WTC11 (cell line): ENCODE results near the gene EEFSEC. TPM values are rescaled to one million over a fixed set of nuclear protein-coding genes. Genes with fewer than 3 reads are reported as not detected.

ENCODE experiments used
- ATAC-seq: fragments of 200-7000 bp; cut with Tn5 transposase; 2 replicates; pipeline ENCODE4 v1.10.0; 2021; ENCODE audit warnings: mild to moderate bottlenecking, moderate library complexity
- CTCF ChIA-PET: fragments of 300-600 bp; sonication (Branson Sonifier 250); formaldehyde crosslinking; loops from one replicate; lab custom pipeline; 2021; ENCODE audit warnings: antibody characterized with exemption; lab: Charles Lee
- POLR2A ChIA-PET: fragments of 350-600 bp; sonication (Branson Sonifier 250); formaldehyde crosslinking; loops from one replicate; lab custom pipeline; 2021; ENCODE audit warnings: antibody characterized with exemption; lab: Charles Lee
- DNase-seq: peaks from one replicate; pipeline ENCODE4 v3.0.0; 2021; ENCODE audit warnings: low spot score
- H3K27ac Mint-ChIP-seq: 2 replicates; pipeline ENCODE4 v1.8.0; 2021; ENCODE audit warnings: mixed read lengths
- H3K27me3 Mint-ChIP-seq: 2 replicates; pipeline ENCODE4 v1.8.0; 2021; ENCODE audit warnings: low read depth, mild to moderate bottlenecking, moderate library complexity, mixed read lengths
- H3K36me3 Mint-ChIP-seq: 2 replicates; pipeline ENCODE4 v1.8.0; 2021; ENCODE audit warnings: mixed read lengths
- H3K4me1 Mint-ChIP-seq: 2 replicates; pipeline ENCODE4 v1.8.0; 2022; ENCODE audit warnings: mixed read lengths
- H3K4me3 Mint-ChIP-seq: 2 replicates; pipeline ENCODE4 v1.8.0; 2021; ENCODE audit warnings: mild to moderate bottlenecking, moderate library complexity, mixed read lengths
- H3K9me3 Mint-ChIP-seq: 2 replicates; pipeline ENCODE4 v1.8.0; 2021; ENCODE audit warnings: mixed read lengths
- CREM ChIP-seq: sonication (generic); formaldehyde crosslinking; IDR thresholded peaks from 2 replicates; pipeline ENCODE4 v1.8.1; 2022; ENCODE audit warnings: mild to moderate bottlenecking, missing genetic modification reagents, moderate library complexity
- EMX1 ChIP-seq: fragments of 250-450 bp; sonication (Bioruptor Pico); IDR thresholded peaks from 2 replicates; pipeline ENCODE4 v1.8.0; 2021; ENCODE audit warnings: mild to moderate bottlenecking
- ETV6 ChIP-seq: sonication (generic); formaldehyde crosslinking; IDR thresholded peaks from 2 replicates; pipeline ENCODE4 v1.8.1; 2022; ENCODE audit warnings: mild to moderate bottlenecking, missing genetic modification reagents
- NR1H2 ChIP-seq: sonication (generic); formaldehyde crosslinking; IDR thresholded peaks from 2 replicates; pipeline ENCODE4 v1.9.0; 2021; ENCODE audit warnings: mild to moderate bottlenecking, moderate library complexity, missing genetic modification reagents
- ZNF121 ChIP-seq: sonication (generic); formaldehyde crosslinking; IDR thresholded peaks from 2 replicates; pipeline ENCODE4 v1.8.0; 2023; ENCODE audit warnings: missing genetic modification reagents
- ZNF512 ChIP-seq: sonication (generic); formaldehyde crosslinking; IDR thresholded peaks from 2 replicates; pipeline ENCODE4 v1.8.1; 2022; ENCODE audit warnings: missing genetic modification reagents, borderline replicate concordance
- ZSCAN18 ChIP-seq: fragments of 250-450 bp; sonication (Bioruptor Pico); IDR thresholded peaks from 2 replicates; pipeline ENCODE4 v2.1.2; 2022; ENCODE audit warnings: mild to moderate bottlenecking, moderate library complexity
- total RNA-seq: library from RNA; stranded (reverse); gene quantifications from 3 replicates; pipeline ENCODE4 v1.2.3, GENCODE V29; 2021
- TF ChIP-seq, protein P1 (sequence below): fragments of 200-600 bp; IDR thresholded peaks from 2 replicates; pipeline ENCODE4 v1.8.0; 2022; ENCODE audit warnings: antibody characterized with exemption
- TF ChIP-seq, protein P2 (sequence below): sonication (generic); formaldehyde crosslinking; IDR thresholded peaks from 2 replicates; pipeline ENCODE4 v1.8.1; 2022; ENCODE audit warnings: mild to moderate bottlenecking, moderate library complexity, missing genetic modification reagents
- TF ChIP-seq, protein P3 (sequence below): sonication (generic); formaldehyde crosslinking; conservative IDR thresholded peaks from 2 replicates; pipeline ENCODE4 v1.8.1; 2023; ENCODE audit warnings: mild to moderate bottlenecking, low read depth, missing genetic modification reagents, moderate library complexity

EEFSEC gene
- total RNA-seq, 1 experiment from 2014 or later: 13.7 TPM

DNA sequence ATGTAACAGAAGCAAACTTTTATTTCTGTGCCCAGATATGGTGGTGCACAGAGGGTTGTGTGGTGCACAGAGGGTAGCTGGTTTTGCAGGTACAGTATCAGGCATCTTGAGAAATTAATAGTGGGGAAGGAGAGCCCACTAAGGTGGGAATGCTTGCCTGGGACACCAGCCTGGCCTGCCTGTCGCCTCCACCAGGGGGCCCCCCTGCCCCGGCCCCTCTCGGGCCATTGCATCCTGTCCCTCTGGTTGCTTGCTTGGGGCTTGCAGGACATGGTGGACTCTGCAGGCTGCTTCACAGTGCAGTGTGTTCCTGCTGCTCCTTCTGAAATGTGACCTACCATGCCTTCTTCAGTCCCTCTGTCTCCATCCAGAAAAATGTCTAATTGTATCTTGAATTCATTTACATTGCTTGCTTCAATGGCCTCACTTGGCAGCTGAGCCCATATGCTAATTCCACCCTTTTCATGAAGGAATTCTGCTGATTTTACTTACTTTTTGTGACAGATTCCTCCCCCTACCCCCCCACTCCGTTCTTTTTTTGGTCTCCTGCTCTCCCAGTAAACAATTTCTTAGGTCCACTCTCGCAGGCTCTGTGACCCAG is 73.6 kb downstream of the EEFSEC start:
- DNase-seq: peak; percentile 78
- TF ChIP-seq NR1H2 (CRISPR knock-in tag) (no peak), ZNF121 (CRISPR knock-in tag) (peak; percentile 61; the same call in 1 of the 2 replicates)
- TF ChIP-seq, protein P1, sequence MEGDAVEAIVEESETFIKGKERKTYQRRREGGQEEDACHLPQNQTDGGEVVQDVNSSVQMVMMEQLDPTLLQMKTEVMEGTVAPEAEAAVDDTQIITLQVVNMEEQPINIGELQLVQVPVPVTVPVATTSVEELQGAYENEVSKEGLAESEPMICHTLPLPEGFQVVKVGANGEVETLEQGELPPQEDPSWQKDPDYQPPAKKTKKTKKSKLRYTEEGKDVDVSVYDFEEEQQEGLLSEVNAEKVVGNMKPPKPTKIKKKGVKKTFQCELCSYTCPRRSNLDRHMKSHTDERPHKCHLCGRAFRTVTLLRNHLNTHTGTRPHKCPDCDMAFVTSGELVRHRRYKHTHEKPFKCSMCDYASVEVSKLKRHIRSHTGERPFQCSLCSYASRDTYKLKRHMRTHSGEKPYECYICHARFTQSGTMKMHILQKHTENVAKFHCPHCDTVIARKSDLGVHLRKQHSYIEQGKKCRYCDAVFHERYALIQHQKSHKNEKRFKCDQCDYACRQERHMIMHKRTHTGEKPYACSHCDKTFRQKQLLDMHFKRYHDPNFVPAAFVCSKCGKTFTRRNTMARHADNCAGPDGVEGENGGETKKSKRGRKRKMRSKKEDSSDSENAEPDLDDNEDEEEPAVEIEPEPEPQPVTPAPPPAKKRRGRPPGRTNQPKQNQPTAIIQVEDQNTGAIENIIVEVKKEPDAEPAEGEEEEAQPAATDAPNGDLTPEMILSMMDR: peak; percentile 83
- Mint-ChIP-seq H3K27ac (no peak overlapping the region), H3K36me3 (peaks cover 22% of the 10 kb centered on the region), H3K27me3 (no peaks in the 10 kb centered on the region), H3K4me3 (no peak overlapping the region), H3K9me3 (peaks cover 22% of the 10 kb centered on the region), H3K4me1 (peaks cover 34% of the 10 kb centered on the region)
- ATAC-seq: peak; percentile 93
- POLR2A ChIA-PET: interaction anchor here (0.9 kb wide), 1 partner anchor 29 kb away, joined by 3 read pairs; no protein-coding TSS in a partner anchor
- CTCF ChIA-PET: interaction anchor here (0.7 to 2.9 kb wide), 37 partner anchors 9 to 358 kb away, joined by 3 to 52 read pairs (median 4); partner anchors contain the start of genes EEFSEC and RUVBL1

GRCh38 chr3:128227507-128227906 is 74.2 kb downstream of the EEFSEC start:
- CTCF ChIA-PET: interaction anchor here (0.8 to 2.9 kb wide), 14 partner anchors 10 to 270 kb away, joined by 3 to 52 read pairs (median 6); partner anchors contain the start of gene EEFSEC
- no peak overlapping the region for H3K4me3 Mint-ChIP-seq
- POLR2A ChIA-PET: no interaction called here
- DNase-seq: no peak
- peaks cover 37% of the 10 kb centered on the region for H3K4me1 Mint-ChIP-seq
- H3K27me3 Mint-ChIP-seq: no peaks in the 10 kb centered on the region
- no peak for ATAC-seq
- peaks cover 20% of the 10 kb centered on the region for H3K9me3 Mint-ChIP-seq
- no peak overlapping the region for H3K27ac Mint-ChIP-seq
- H3K36me3 Mint-ChIP-seq: peaks cover 17% of the 10 kb centered on the region
- TF ChIP-seq, protein P2, sequence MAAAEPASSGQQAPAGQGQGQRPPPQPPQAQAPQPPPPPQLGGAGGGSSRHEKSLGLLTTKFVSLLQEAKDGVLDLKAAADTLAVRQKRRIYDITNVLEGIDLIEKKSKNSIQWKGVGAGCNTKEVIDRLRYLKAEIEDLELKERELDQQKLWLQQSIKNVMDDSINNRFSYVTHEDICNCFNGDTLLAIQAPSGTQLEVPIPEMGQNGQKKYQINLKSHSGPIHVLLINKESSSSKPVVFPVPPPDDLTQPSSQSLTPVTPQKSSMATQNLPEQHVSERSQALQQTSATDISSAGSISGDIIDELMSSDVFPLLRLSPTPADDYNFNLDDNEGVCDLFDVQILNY: no peak
- no peak for TF ChIP-seq ZSCAN18 (CRISPR knock-in tag)

DNA sequence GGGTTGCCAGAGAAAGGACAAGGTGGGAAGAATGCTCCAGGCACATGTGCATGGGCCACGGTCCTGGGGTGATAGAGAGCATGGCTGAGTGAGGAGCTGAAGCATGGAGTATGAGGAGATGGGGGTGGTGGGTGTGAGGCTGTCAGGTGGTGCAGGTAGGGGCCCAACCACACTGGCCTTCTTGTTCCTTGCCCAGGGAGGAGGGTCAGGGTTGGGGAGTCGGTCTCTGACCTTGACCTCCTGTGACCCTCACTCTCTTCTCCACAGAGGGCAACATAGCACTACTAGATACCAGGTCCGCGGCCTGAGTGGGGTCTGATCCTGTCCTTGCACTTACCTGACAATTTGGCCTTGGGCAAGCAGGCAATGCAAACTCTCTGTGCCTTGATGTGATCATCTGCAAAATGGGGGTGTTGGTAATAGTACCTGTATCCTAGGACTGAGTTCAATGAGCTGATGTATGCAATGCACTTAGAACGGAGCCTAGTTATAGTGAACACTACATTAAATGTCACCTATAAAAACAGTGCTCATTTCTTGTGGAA is 75.2 kb downstream of the EEFSEC start:
- H3K9me3 Mint-ChIP-seq: peaks cover 10% of the 10 kb centered on the region
- ATAC-seq: no peak
- H3K36me3 Mint-ChIP-seq: peaks cover 8% of the 10 kb centered on the region

More for the DNA sequence above, 75.2 kb downstream of the EEFSEC start:
- H3K27me3 Mint-ChIP-seq: no peaks in the 10 kb centered on the region
- CTCF ChIA-PET: no interaction called here
- no peak overlapping the region for H3K4me3 Mint-ChIP-seq
- H3K4me1 Mint-ChIP-seq: peaks cover 37% of the 10 kb centered on the region
- POLR2A ChIA-PET: no interaction called here
- TF ChIP-seq ETV6 (CRISPR knock-in tag): no peak
- TF ChIP-seq ZNF512: no peak
- TF ChIP-seq EMX1 (CRISPR knock-in tag): no peak
- TF ChIP-seq CREM (CRISPR knock-in tag): no peak
- TF ChIP-seq, protein P3, sequence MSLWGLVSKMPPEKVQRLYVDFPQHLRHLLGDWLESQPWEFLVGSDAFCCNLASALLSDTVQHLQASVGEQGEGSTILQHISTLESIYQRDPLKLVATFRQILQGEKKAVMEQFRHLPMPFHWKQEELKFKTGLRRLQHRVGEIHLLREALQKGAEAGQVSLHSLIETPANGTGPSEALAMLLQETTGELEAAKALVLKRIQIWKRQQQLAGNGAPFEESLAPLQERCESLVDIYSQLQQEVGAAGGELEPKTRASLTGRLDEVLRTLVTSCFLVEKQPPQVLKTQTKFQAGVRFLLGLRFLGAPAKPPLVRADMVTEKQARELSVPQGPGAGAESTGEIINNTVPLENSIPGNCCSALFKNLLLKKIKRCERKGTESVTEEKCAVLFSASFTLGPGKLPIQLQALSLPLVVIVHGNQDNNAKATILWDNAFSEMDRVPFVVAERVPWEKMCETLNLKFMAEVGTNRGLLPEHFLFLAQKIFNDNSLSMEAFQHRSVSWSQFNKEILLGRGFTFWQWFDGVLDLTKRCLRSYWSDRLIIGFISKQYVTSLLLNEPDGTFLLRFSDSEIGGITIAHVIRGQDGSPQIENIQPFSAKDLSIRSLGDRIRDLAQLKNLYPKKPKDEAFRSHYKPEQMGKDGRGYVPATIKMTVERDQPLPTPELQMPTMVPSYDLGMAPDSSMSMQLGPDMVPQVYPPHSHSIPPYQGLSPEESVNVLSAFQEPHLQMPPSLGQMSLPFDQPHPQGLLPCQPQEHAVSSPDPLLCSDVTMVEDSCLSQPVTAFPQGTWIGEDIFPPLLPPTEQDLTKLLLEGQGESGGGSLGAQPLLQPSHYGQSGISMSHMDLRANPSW (CRISPR knock-in tag): no peak
- no peak for DNase-seq
- 0 out of 2 replicates have a peak overlapping the region, but pooled peaks have one; percentile 16 for H3K27ac Mint-ChIP-seq
